Right lobe of liver (tissue), 4 donors: ENCODE data around the gene CDKAL1.

Experiments used
- CTCF ChIP-seq, 4 donors: fragments of 200-600 bp in 3 of 4; fragments of 450-650 bp in 1 of 4; IDR thresholded peaks; one replicate each; pipeline versions ENCODE4 v1.5.1 to v1.8.0; 2016 to 2022; ENCODE audit warnings: antibody characterized with exemption in 4 of 4, mild to moderate bottlenecking in 2 of 4
- POLR2A ChIP-seq: fragments of 450-650 bp; IDR thresholded peaks from one replicate; pipeline ENCODE4 v1.6.1; 2017; ENCODE audit warnings: antibody characterized with exemption, mild to moderate bottlenecking
- donor health status: DM: no; HTN: no; CAD: no.
- donor health status: DM: no; HTN: no; CAD: no.
- donor health status: DM: no; HTN: yes; CAD: no.

GRCh38 chr6:21073318-21073839 is 539.1 kb downstream of the CDKAL1 start:
- no peak for TF ChIP-seq CTCF (IDR thresholded peaks at IDR 0.05)
- TF ChIP-seq POLR2A = no peak
